ENCODE measurements around the gene RPL36.

DNA sequence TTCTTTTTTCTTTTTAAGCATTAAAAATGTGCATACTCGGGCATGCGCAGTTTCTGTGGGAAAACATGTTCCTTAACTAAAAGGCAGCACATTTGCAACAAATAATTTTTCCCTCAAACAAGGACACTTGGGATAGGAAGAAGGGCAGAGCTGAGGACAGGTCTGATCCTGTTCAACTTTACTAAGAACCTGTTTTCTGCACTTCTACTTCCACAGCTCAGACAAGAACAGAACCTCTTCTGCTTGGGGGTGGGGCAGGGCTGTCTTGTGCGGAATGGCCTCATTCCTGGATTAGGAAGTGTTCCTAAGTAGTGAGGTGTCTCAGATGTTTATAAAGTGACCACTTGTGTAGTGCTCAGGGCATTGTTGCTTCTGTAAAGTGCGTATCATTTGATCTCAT, 48.9 kb upstream of the RPL36 start:
- TF ChIP-seq, protein P1, sequence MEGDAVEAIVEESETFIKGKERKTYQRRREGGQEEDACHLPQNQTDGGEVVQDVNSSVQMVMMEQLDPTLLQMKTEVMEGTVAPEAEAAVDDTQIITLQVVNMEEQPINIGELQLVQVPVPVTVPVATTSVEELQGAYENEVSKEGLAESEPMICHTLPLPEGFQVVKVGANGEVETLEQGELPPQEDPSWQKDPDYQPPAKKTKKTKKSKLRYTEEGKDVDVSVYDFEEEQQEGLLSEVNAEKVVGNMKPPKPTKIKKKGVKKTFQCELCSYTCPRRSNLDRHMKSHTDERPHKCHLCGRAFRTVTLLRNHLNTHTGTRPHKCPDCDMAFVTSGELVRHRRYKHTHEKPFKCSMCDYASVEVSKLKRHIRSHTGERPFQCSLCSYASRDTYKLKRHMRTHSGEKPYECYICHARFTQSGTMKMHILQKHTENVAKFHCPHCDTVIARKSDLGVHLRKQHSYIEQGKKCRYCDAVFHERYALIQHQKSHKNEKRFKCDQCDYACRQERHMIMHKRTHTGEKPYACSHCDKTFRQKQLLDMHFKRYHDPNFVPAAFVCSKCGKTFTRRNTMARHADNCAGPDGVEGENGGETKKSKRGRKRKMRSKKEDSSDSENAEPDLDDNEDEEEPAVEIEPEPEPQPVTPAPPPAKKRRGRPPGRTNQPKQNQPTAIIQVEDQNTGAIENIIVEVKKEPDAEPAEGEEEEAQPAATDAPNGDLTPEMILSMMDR (IDR thresholded peaks at IDR 0.05 in 4 of 5, conservative IDR thresholded peaks at IDR 0.05 in 1 of 5), result no peak
- TF ChIP-seq POLR2A (IDR thresholded peaks at IDR 0.05), result no peak

Data from gastrocnemius medialis (tissue), 4 donors.